GM12865 (cell line): ENCODE data around the gene AATF.
"Not testable (repeated sequence)": the region's sequence is repeated elsewhere in the genome, so short reads cannot be mapped to it uniquely, and the experiment has no call there.

Experiments
- DNase-seq: peaks from one replicate; pipeline ENCODE4 v3.0.0; 2010; ENCODE audit warnings: low read depth
- H3K4me3 ChIP-seq: 2 replicates; pipeline ENCODE4 v1.5.1; 2011; ENCODE audit warnings: mild to moderate bottlenecking, low read depth, low read length, control low read depth
- TF ChIP-seq, protein P1 (sequence below): IDR thresholded peaks from 2 replicates; pipeline ENCODE4 v1.5.1; 2011; ENCODE audit warnings: low read length, control low read depth, low read depth, inconsistent platforms; ENCODE audit not compliant: insufficient read depth; ENCODE audit errors: missing control alignments

Gene AATF

DNA sequence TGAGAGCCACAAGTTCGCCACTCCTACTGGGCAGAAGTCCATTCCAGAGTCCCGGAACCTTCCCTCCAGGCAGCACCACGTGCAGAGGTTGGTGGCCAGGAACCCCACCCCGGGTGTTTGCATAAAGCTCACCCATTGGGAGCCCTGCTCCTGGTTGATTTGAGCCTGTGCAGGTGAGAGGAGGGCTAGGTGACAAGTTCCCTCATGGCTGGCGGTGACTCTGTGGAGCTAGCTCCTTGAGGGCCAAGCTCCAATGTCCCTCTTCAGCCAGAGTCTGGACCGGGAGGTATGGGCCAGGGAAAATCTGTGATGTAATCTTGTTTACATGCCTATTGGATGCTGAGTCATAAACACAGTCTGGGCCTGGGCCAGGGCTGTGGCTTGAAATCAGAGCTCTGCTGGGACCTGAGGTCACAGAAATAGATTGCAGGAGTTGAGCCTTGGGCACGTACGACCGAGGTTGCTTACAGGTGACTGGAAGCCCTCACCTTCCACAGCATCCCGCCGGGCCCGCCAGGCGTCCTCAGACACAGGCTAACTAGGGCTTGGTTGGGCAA is 118.9 kb downstream of the AATF start:
- TF ChIP-seq, protein P1, sequence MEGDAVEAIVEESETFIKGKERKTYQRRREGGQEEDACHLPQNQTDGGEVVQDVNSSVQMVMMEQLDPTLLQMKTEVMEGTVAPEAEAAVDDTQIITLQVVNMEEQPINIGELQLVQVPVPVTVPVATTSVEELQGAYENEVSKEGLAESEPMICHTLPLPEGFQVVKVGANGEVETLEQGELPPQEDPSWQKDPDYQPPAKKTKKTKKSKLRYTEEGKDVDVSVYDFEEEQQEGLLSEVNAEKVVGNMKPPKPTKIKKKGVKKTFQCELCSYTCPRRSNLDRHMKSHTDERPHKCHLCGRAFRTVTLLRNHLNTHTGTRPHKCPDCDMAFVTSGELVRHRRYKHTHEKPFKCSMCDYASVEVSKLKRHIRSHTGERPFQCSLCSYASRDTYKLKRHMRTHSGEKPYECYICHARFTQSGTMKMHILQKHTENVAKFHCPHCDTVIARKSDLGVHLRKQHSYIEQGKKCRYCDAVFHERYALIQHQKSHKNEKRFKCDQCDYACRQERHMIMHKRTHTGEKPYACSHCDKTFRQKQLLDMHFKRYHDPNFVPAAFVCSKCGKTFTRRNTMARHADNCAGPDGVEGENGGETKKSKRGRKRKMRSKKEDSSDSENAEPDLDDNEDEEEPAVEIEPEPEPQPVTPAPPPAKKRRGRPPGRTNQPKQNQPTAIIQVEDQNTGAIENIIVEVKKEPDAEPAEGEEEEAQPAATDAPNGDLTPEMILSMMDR: no peak

GRCh38 chr17:37068266-37068665 is 119.5 kb downstream of the AATF start:
- no peak overlapping the region for H3K4me3 ChIP-seq
- TF ChIP-seq, protein P1: no peak
- DNase-seq: no peak

More for the DNA sequence above, 118.9 kb downstream of the AATF start:
- DNase-seq: no peak
- H3K4me3 ChIP-seq: no peak overlapping the region

- TF ChIP-seq, protein P1: no peak
- DNase-seq: no peak
- no peak overlapping the region for H3K4me3 ChIP-seq
These were observed 120.3 kb downstream of the AATF start for GRCh38 chr17:37069087-37069486.

- not testable (repeated sequence) for H3K4me3 ChIP-seq
These were observed 124.7 kb downstream of the AATF start for GRCh38 chr17:37073464-37073863.

DNA sequence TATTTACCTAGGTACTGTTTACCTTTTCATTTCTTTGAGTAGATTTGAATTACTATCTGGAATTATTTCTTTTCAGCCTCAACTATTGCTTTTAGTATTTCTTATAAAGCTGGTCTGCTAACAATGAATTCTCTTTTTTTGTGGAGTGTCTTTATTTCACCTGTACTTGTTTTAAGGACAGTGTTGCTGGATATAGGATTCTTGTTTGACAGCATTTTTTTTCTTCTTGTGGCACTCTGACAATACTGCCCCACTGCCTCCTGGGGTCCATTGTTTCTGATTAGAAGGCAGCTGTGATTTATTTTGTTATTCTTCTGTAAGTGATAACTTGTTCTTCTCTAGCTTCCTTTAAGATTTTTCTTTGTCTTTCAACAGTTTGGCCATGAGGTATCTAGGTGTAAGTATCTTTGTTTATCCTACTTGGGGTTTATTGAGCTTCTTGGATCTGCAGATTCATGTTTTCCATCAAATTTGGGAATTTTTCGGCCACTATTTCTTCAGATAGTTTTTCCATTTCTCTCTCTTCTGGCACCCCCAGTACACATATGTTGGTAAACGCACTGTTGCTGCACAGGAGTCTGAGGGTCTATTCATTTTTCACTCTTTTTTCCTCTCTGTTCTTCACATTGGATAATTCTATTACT is 130.4 kb downstream of the AATF start:
- H3K4me3 ChIP-seq: no peak overlapping the region
- no peak for DNase-seq
- TF ChIP-seq, protein P1: no peak

More at GRCh38 chr17:37073464-37073863, 124.7 kb downstream of the AATF start:
- not testable (repeated sequence) for DNase-seq

DNA sequence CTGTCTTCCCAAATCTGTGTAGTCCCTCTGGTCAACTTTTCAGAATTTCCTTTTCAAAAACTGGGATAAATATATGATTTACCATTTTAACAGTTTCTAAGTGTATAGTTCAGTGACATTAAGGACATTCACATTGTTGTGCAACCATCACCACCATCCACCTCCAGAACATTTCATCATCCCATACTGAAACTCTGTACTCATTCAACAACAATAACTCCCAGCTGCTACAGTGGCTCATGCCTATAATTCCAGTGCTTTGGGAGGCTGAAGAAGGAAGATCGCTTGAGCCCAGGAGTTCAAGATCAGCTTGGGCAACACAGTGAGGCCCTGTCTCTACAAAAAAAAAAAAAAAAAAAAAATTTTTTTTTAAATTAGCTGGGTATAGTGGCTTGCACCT is 131.0 kb downstream of the AATF start:
- no peak overlapping the region for H3K4me3 ChIP-seq
- TF ChIP-seq, protein P1: no peak
- no peak for DNase-seq

DNA sequence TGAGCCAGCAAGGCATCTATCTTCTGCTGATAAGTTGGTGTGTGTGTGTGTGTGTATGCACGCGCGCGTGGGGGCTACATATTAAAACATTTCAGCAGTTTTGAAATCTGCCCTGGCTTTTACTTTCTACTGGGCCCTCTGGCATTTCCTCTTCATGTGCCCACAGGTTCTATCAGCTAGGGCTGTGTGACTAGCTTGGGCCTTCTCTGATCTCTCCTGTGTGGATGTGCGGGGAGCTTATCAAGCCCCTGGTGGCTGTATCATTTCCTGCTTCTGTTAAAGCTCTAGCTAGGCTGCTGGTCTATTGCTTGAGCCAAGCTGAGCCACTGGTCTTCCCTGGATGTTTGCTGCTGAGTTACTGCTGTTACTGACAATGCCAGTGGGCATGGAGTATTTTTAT is 132.5 kb downstream of the AATF start:
- TF ChIP-seq, protein P1: no peak
- DNase-seq: no peak
- no peak overlapping the region for H3K4me3 ChIP-seq
